Effector memory CD4-positive, alpha-beta T cell (primary cell): ENCODE data around the gene STX8.

Source experiments
- DNase-seq, 3 donors: peaks; one replicate each; pipeline ENCODE4 v3.0.0-alpha.2; 2020
- H3K27ac ChIP-seq: 2 replicates; pipeline ENCODE4 v1.7.0; 2013; ENCODE audit warnings: mild to moderate bottlenecking, low read length, moderate library complexity; ENCODE audit not compliant: insufficient read depth, poor library complexity, severe bottlenecking
- H3K27me3 ChIP-seq: replicated peaks from 2 replicates; pipeline ENCODE4 v1.7.0; 2013; ENCODE audit warnings: mild to moderate bottlenecking, low read length; ENCODE audit not compliant: insufficient read depth, control insufficient read depth, poor library complexity, severe bottlenecking
- H3K36me3 ChIP-seq: 2 replicates; pipeline ENCODE4 v1.7.0; 2013; ENCODE audit warnings: mild to moderate bottlenecking, low read length, moderate library complexity; ENCODE audit not compliant: control insufficient read depth, insufficient read depth
- H3K4me1 ChIP-seq: 2 replicates; pipeline ENCODE4 v1.7.0; 2013; ENCODE audit warnings: low read length, mild to moderate bottlenecking; ENCODE audit not compliant: control insufficient read depth, insufficient read depth, poor library complexity, severe bottlenecking
- H3K4me3 ChIP-seq: 2 replicates; pipeline ENCODE4 v1.7.0; 2013; ENCODE audit warnings: low read length, low read depth, mild to moderate bottlenecking; ENCODE audit not compliant: insufficient read depth, poor library complexity, severe bottlenecking
- H3K9me3 ChIP-seq: 2 replicates; pipeline ENCODE4 v1.7.0; 2013; ENCODE audit warnings: mild to moderate bottlenecking, low read length, moderate library complexity; ENCODE audit not compliant: control insufficient read depth

Gene STX8

GRCh38 chr17:9285602-9286427 lies 289.8 kb downstream of the STX8 start:
- Histone ChIP-seq H3K4me3 (no peak overlapping the region), H3K27ac (no peak overlapping the region), H3K27me3 (no peaks in the 10 kb centered on the region), H3K4me1 (no peaks in the 10 kb centered on the region), H3K9me3 (no peaks in the 10 kb centered on the region), H3K36me3 (no peaks in the 10 kb centered on the region)
- no peak for DNase-seq

GRCh38 chr17:9284884-9285283 lies 290.7 kb downstream of the STX8 start:
- Histone ChIP-seq H3K27ac (no peak overlapping the region), H3K9me3 (no peaks in the 10 kb centered on the region), H3K4me3 (no peak overlapping the region), H3K4me1 (no peaks in the 10 kb centered on the region), H3K27me3 (no peaks in the 10 kb centered on the region), H3K36me3 (no peaks in the 10 kb centered on the region)
- DNase-seq: no peak

GRCh38 chr17:9283909-9284308 lies 291.7 kb downstream of the STX8 start:
- Histone ChIP-seq H3K36me3 (no peaks in the 10 kb centered on the region), H3K27ac (no peak overlapping the region), H3K27me3 (no peaks in the 10 kb centered on the region), H3K9me3 (no peaks in the 10 kb centered on the region), H3K4me3 (no peak overlapping the region), H3K4me1 (no peaks in the 10 kb centered on the region)
- DNase-seq: no peak

- Histone ChIP-seq H3K4me1 (no peaks in the 10 kb centered on the region), H3K4me3 (no peak overlapping the region), H3K36me3 (no peaks in the 10 kb centered on the region), H3K27me3 (no peaks in the 10 kb centered on the region), H3K27ac (no peak overlapping the region), H3K9me3 (no peaks in the 10 kb centered on the region)
- DNase-seq: no peak
These were observed 295.7 kb downstream of the STX8 start for GRCh38 chr17:9279893-9280292.

GRCh38 chr17:9274973-9275372 lies 300.6 kb downstream of the STX8 start:
- H3K27me3 ChIP-seq: no peaks in the 10 kb centered on the region
- H3K4me3 ChIP-seq: no peak overlapping the region
- H3K27ac ChIP-seq: no peak overlapping the region
- no peaks in the 10 kb centered on the region for H3K9me3 ChIP-seq
- no peaks in the 10 kb centered on the region for H3K36me3 ChIP-seq
- H3K4me1 ChIP-seq: no peaks in the 10 kb centered on the region
- DNase-seq: no peak

GRCh38 chr17:9273428-9274391 lies 301.9 kb downstream of the STX8 start:
- DNase-seq: no peak
- Histone ChIP-seq H3K27me3 (no peaks in the 10 kb centered on the region), H3K36me3 (no peaks in the 10 kb centered on the region), H3K4me1 (no peaks in the 10 kb centered on the region), H3K27ac (no peak overlapping the region), H3K4me3 (no peak overlapping the region), H3K9me3 (no peaks in the 10 kb centered on the region)

GRCh38 chr17:9272501-9273200 lies 303.0 kb downstream of the STX8 start:
- no peaks in the 10 kb centered on the region for H3K36me3 ChIP-seq
- H3K27ac ChIP-seq: no peak overlapping the region
- no peaks in the 10 kb centered on the region for H3K27me3 ChIP-seq
- H3K9me3 ChIP-seq: no peaks in the 10 kb centered on the region
- no peak overlapping the region for H3K4me3 ChIP-seq
- no peak for DNase-seq
- H3K4me1 ChIP-seq: no peaks in the 10 kb centered on the region

- DNase-seq: no peak
- no peaks in the 10 kb centered on the region for H3K9me3 ChIP-seq
- H3K4me3 ChIP-seq: no peak overlapping the region
- no peaks in the 10 kb centered on the region for H3K4me1 ChIP-seq
- no peaks in the 10 kb centered on the region for H3K36me3 ChIP-seq
- no peaks in the 10 kb centered on the region for H3K27me3 ChIP-seq
- H3K27ac ChIP-seq: no peak overlapping the region
These were observed 303.6 kb downstream of the STX8 start for GRCh38 chr17:9271989-9272388.

- H3K36me3 ChIP-seq: no peaks in the 10 kb centered on the region
- no peaks in the 10 kb centered on the region for H3K4me1 ChIP-seq
- H3K9me3 ChIP-seq: no peaks in the 10 kb centered on the region
- H3K27me3 ChIP-seq: no peaks in the 10 kb centered on the region
- no peak overlapping the region for H3K4me3 ChIP-seq
- no peak overlapping the region for H3K27ac ChIP-seq
- no peak for DNase-seq
These were observed 304.7 kb downstream of the STX8 start for GRCh38 chr17:9270921-9271320.
